ENCODE results near the gene ARHGEF39.

DNA sequence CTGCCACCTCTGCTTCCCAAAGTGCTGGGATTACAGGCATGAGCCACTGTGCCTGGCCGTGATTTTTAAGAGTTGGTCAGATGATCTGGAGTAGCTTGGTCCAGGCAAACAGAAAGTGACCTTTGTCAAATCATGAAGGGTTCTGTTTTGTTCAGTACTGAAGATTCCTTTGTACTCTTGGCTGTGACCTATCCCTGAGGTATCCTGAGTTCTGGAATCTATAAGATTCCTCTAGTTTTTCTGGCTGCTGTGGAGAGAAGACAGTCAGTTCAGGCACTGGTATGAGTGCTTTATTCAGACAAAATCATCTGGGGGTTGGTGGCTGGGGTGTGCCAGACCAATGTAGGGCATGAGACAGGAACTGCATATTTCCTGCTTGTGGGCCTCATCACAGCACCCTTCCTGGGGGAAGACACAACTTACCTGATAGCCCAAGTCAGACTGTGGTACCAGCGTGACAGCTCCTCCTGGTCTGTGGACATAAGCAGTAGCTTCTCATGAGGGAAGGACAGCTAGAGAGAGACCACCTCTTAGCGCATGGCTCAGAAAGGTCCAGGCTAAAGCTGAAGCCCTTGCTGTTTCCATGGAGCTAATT is 3.1 kb downstream of the ARHGEF39 start:
- TF ChIP-seq, protein P1, sequence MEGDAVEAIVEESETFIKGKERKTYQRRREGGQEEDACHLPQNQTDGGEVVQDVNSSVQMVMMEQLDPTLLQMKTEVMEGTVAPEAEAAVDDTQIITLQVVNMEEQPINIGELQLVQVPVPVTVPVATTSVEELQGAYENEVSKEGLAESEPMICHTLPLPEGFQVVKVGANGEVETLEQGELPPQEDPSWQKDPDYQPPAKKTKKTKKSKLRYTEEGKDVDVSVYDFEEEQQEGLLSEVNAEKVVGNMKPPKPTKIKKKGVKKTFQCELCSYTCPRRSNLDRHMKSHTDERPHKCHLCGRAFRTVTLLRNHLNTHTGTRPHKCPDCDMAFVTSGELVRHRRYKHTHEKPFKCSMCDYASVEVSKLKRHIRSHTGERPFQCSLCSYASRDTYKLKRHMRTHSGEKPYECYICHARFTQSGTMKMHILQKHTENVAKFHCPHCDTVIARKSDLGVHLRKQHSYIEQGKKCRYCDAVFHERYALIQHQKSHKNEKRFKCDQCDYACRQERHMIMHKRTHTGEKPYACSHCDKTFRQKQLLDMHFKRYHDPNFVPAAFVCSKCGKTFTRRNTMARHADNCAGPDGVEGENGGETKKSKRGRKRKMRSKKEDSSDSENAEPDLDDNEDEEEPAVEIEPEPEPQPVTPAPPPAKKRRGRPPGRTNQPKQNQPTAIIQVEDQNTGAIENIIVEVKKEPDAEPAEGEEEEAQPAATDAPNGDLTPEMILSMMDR (IDR thresholded peaks at IDR 0.05; ENCODE audit: insufficient read depth, low read depth, low read length): no peak
- no peak for TF ChIP-seq EZH2 (IDR thresholded peaks at IDR 0.05; ENCODE audit: insufficient read depth, low read length)
